Activated T-cell treated with anti-CD3 and anti-CD28 coated beads, Interleukin-2, amount 50 U/mL, for 48 hours (primary cell): ENCODE results near the gene CLMN.
"Not testable (repeated sequence)": the region's sequence is repeated elsewhere in the genome, so short reads cannot be mapped to it uniquely, and the experiment has no call there.

Experiments
- DNase-seq, 2 experiments: peaks; one replicate each; pipeline ENCODE4 v3.0.0-alpha.2; 2020

CLMN gene

GRCh38 chr14:95189367-95190132 is 130.2 kb downstream of the CLMN start:
- DNase-seq, result no peak

- DNase-seq, result no peak
Measured at GRCh38 chr14:95188380-95188779, 131.3 kb downstream of the CLMN start.

GRCh38 chr14:95185767-95186392 is 133.8 kb downstream of the CLMN start:
- DNase-seq, result no peak

- no peak for DNase-seq
Measured at GRCh38 chr14:95185033-95185766, 134.5 kb downstream of the CLMN start.

- no peak for DNase-seq
Measured at GRCh38 chr14:95184413-95184790, 135.3 kb downstream of the CLMN start.

- no peak for DNase-seq
Measured at GRCh38 chr14:95183532-95184412, 135.9 kb downstream of the CLMN start.

GRCh38 chr14:95183082-95183481 is 136.6 kb downstream of the CLMN start:
- DNase-seq, result no peak

GRCh38 chr14:95182379-95182778 is 137.3 kb downstream of the CLMN start:
- DNase-seq, result no peak

GRCh38 chr14:95180966-95181741 is 138.6 kb downstream of the CLMN start:
- no peak for DNase-seq

GRCh38 chr14:95175670-95176069 is 144.0 kb downstream of the CLMN start:
- DNase-seq, result not testable (repeated sequence)

GRCh38 chr14:95174184-95174792 is 145.4 kb downstream of the CLMN start:
- DNase-seq, result no peak

GRCh38 chr14:95173518-95173917 is 146.2 kb downstream of the CLMN start:
- no peak for DNase-seq

GRCh38 chr14:95167177-95167576 is 152.5 kb downstream of the CLMN start:
- no peak for DNase-seq

GRCh38 chr14:95165517-95165916 is 154.2 kb downstream of the CLMN start:
- no peak for DNase-seq

GRCh38 chr14:95164506-95164905 is 155.2 kb downstream of the CLMN start:
- no peak for DNase-seq

- no peak for DNase-seq
Measured at GRCh38 chr14:95163666-95164065, 156.0 kb downstream of the CLMN start.

GRCh38 chr14:95163132-95163531 is 156.6 kb downstream of the CLMN start:
- DNase-seq, result no peak

- no peak for DNase-seq
Measured at GRCh38 chr14:95162641-95163040, 157.1 kb downstream of the CLMN start.

GRCh38 chr14:95157327-95158189 is 162.2 kb downstream of the CLMN start, which contains the start of gene DICER1:
Gene DICER1, minus strand, starts transcription at chr14:95157529. Its CDS starts 24,071 bp downstream, at chr14:95133458.
- peak; percentile 98 for DNase-seq

GRCh38 chr14:95157048-95157326 is 162.7 kb downstream of the CLMN start:
- DNase-seq, result no peak
